Measurements from ENCODE around the gene EDRF1.

EDRF1 gene

DNA sequence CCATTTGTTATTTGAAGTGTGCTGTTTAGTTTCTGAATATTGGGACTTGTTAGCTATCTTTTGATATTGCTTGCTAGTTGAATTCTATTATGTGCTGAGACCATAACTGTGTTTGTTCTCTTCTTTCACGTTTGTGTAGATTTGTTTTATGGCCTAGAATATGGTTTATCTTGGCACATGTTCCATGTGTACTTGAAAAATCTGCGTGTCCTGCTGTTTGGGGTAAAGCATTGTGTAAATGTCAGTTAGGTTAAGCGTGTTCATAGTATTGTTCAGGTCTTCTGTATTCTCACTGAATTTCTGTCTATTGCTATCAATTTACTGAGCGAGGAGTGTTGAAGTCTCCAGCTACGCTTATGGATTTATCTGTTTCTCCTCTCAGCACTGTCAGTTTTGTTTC, 36.7 kb downstream of the EDRF1 start:
- peaks cover 9% of the 10 kb centered on the region for H3K4me1 Mint-ChIP-seq
- no peak for DNase-seq
- no peak overlapping the region for H3K27ac Mint-ChIP-seq
- H3K36me3 Mint-ChIP-seq (ENCODE audit: low read depth), result peaks cover 83% of the 10 kb centered on the region
- H3K4me3 Mint-ChIP-seq, result no peak overlapping the region
- H3K27me3 Mint-ChIP-seq (ENCODE audit: low read depth, poor library complexity), result peaks cover 3% of the 10 kb centered on the region
- no peaks in the 10 kb centered on the region for H3K9me3 Mint-ChIP-seq
- TF ChIP-seq, protein P1, sequence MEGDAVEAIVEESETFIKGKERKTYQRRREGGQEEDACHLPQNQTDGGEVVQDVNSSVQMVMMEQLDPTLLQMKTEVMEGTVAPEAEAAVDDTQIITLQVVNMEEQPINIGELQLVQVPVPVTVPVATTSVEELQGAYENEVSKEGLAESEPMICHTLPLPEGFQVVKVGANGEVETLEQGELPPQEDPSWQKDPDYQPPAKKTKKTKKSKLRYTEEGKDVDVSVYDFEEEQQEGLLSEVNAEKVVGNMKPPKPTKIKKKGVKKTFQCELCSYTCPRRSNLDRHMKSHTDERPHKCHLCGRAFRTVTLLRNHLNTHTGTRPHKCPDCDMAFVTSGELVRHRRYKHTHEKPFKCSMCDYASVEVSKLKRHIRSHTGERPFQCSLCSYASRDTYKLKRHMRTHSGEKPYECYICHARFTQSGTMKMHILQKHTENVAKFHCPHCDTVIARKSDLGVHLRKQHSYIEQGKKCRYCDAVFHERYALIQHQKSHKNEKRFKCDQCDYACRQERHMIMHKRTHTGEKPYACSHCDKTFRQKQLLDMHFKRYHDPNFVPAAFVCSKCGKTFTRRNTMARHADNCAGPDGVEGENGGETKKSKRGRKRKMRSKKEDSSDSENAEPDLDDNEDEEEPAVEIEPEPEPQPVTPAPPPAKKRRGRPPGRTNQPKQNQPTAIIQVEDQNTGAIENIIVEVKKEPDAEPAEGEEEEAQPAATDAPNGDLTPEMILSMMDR (IDR thresholded peaks at IDR 0.05), result no peak

DNA sequence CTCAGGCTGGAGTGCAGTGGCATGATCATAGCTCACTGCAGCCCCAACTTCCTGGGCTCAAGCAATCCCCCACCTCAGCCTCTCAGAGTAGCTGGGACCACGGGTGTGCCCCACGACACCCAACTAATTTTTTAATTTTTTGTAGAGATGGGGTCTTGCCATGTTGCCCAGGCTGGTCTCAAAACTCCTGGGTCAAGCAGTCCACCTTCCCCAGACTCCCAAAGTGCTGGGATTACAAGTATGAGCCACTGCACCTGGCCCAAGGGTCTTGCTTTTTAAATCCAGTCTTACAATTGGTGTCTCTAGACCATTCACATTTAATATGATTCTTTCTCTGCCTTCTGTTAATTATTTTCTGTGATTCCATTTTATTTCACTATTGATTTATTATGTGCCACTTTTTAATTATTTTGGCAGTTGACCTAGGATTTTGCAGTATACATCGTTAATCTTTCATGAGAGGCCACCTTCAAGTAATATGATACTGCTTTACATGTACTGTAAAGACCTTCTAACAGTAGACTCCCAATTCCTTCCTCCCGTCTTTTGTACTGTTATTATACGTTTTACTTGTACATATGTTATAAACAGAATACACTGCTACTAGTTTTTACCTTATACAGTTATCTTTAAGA, 37.5 kb downstream of the EDRF1 start:
- H3K9me3 Mint-ChIP-seq, result no peaks in the 10 kb centered on the region
- H3K4me3 Mint-ChIP-seq, result no peak overlapping the region
- H3K36me3 Mint-ChIP-seq (ENCODE audit: low read depth), result peaks cover 80% of the 10 kb centered on the region
- no peak for DNase-seq
- H3K4me1 Mint-ChIP-seq, result peaks cover 9% of the 10 kb centered on the region
- H3K27ac Mint-ChIP-seq, result no peak overlapping the region
- peaks cover 3% of the 10 kb centered on the region for H3K27me3 Mint-ChIP-seq (ENCODE audit: low read depth, poor library complexity)
- TF ChIP-seq, protein P1 (IDR thresholded peaks at IDR 0.05), result no peak

DNA sequence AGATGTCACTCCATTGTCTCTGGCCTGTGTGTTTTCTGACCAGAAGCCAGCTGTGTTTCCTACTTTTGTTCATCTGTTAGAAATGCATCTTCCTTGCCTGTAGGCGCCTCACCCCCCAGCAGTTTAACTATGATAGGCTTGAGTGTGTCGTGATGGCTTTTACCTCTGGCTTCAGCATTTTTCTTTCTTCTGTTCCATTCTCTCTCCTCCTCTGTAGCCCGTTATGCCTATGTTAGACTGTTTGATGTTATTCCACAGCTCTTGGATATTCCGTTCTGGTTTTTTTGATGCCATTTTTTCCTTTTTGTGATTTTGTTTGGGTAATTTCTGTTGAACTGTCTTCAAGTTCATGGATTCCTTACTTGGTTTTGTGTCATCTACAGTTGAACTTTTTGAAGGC, 38.2 kb downstream of the EDRF1 start:
- Mint-ChIP-seq H3K9me3 (no peaks in the 10 kb centered on the region), H3K36me3 (ENCODE audit: low read depth) (peaks cover 77% of the 10 kb centered on the region), H3K27me3 (ENCODE audit: low read depth, poor library complexity) (peaks cover 3% of the 10 kb centered on the region), H3K4me3 (no peak overlapping the region), H3K27ac (no peak overlapping the region), H3K4me1 (peaks cover 16% of the 10 kb centered on the region)
- no peak for DNase-seq
- TF ChIP-seq, protein P1 (IDR thresholded peaks at IDR 0.05), result no peak

DNA sequence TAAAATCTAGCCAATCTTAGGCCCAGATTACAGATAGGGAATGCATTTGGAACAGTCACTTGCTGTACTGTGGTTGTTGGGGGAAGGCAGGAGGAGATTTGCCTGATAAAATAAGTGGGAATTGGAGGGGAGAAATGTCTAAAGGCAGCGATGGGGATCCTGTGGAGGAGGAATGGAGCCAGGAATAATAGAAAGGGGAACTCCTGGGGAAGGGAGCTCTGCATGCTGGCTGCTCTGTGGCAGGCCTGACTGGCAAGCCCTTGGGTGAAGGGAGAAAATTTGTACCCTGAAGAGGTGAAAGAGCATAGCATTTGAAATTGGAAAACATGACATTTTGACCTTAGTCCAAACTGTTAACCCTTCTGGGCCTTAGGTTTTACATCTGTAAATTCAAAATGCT, 42.5 kb downstream of the EDRF1 start:
- Mint-ChIP-seq H3K4me1 (peaks cover 16% of the 10 kb centered on the region), H3K4me3 (no peak overlapping the region), H3K27me3 (ENCODE audit: low read depth, poor library complexity) (no peaks in the 10 kb centered on the region), H3K9me3 (no peaks in the 10 kb centered on the region), H3K36me3 (ENCODE audit: low read depth) (peaks cover 77% of the 10 kb centered on the region), H3K27ac (peak overlapping the region; percentile 60)
- no peak for DNase-seq
- TF ChIP-seq, protein P1 (IDR thresholded peaks at IDR 0.05), result no peak

DNA sequence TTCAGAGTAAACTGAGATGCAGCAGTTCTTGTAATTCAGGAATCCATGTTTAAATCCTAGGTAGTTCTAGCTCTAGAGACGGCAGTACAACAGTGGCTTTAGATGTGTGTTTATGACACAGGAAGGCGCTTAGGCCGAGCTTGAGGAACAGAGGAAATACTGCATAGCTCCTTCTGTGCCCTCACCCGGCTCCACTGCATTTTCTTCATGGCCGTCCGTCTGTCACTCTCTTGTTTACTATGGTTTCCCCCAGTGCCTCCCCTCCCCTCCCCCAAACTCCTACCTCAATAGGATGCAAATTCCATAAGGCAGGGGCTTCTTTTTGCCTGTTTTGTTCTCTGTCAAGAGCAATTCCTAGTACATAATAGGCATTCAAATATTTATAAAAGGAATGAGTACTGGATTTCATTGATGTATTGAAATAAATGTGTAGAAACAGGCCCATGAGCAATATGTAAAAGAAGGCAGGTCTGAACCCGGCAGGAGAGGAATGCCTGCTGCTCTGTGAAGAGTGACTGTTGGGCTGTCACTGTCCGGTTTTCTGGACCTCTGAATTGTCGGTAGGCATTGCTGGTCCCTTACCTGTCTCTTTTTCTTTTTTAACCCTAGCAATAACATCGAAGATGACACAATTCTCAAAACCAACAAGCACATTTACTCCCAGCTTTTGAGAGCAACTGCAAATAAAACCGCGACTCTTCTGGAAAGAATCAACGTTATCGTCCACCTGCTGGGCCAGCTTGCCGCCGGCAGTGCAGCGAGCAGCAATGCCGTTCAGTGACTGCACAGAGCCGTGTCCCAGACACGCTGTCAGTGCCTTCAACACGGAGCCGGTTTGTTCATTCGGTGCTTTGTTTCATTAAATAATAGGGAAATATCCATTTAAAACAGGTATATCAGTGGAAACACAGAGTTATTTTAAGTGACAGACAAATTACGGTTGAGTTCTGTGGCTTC, 43.5 kb downstream of the EDRF1 start:
- peaks cover 16% of the 10 kb centered on the region for H3K4me1 Mint-ChIP-seq
- TF ChIP-seq, protein P1 (IDR thresholded peaks at IDR 0.05), result no peak
- H3K9me3 Mint-ChIP-seq, result no peaks in the 10 kb centered on the region
- no peaks in the 10 kb centered on the region for H3K27me3 Mint-ChIP-seq (ENCODE audit: low read depth, poor library complexity)
- no peak overlapping the region for H3K27ac Mint-ChIP-seq
- H3K36me3 Mint-ChIP-seq (ENCODE audit: low read depth), result peaks cover 72% of the 10 kb centered on the region
- no peak overlapping the region for H3K4me3 Mint-ChIP-seq
- DNase-seq, result no peak

Measured in nephron progenitor cell (in vitro differentiated cells).